GM12872 (cell line): ENCODE results near the gene PRKCQ.
A peak's percentile ranks its signal among the peaks of the same experiment; 100 is the strongest.

Experiments used
- CTCF ChIP-seq: IDR thresholded peaks from 3 replicates; pipeline ENCODE4 v1.5.1; 2011; ENCODE audit warnings: low read depth, mild to moderate bottlenecking, low read length, moderate library complexity; ENCODE audit not compliant: insufficient read depth

Gene PRKCQ

GRCh38 chr10:6408799-6409198 lies 171.3 kb downstream of the PRKCQ start:
- no peak for TF ChIP-seq CTCF

GRCh38 chr10:6407034-6407721 lies 172.9 kb downstream of the PRKCQ start:
- no peak for TF ChIP-seq CTCF

GRCh38 chr10:6406220-6407033 lies 173.6 kb downstream of the PRKCQ start:
- TF ChIP-seq CTCF: peak; percentile 39; the same call in 1 of the 3 replicates

GRCh38 chr10:6405713-6406112 lies 174.4 kb downstream of the PRKCQ start:
- TF ChIP-seq CTCF: no peak; the same call in 2 of the 3 replicates

- TF ChIP-seq CTCF: no peak
These were observed 175.7 kb downstream of the PRKCQ start for GRCh38 chr10:6404127-6405072.

GRCh38 chr10:6402960-6403359 lies 177.1 kb downstream of the PRKCQ start:
- no peak for TF ChIP-seq CTCF

GRCh38 chr10:6402349-6402709 lies 177.7 kb downstream of the PRKCQ start:
- TF ChIP-seq CTCF: no peak
